ENCODE results near the gene ATOX1. TPM values are rescaled to one million over a fixed set of nuclear protein-coding genes. Genes with fewer than 3 reads are reported as not detected.

The ATOX1 gene
- total and polyA plus RNA-seq, 10 of the 15 experiments (the other 5 are each of a cell fraction or from before 2014, with no cell fraction given), result 130 to 642 (median 245) TPM

- TF ChIP-seq ZNF24 (IDR thresholded peaks at IDR 0.05), result no peak
- TF ChIP-seq SMAD1 (IDR thresholded peaks at IDR 0.05; ENCODE audit: low read depth, partially characterized antibody), result no peak
- no peak for TF ChIP-seq ZBTB4 (CRISPR knock-in tag; IDR thresholded peaks at IDR 0.05)
- no peak for TF ChIP-seq NKRF (conservative IDR thresholded peaks at IDR 0.05)
- TF ChIP-seq MEF2B (IDR thresholded peaks at IDR 0.05; ENCODE audit: partially characterized antibody, poor library complexity, severe bottlenecking), result no peak
Observed at GRCh38 chr5:151793358-151793757, 34.9 kb upstream of the ATOX1 start (continued).

GRCh38 chr5:151787817-151788216 lies 29.4 kb upstream of the ATOX1 start:
- Histone ChIP-seq H3K4me2 (ENCODE audit: control insufficient read depth, insufficient read depth) (no peak overlapping the region), H3K79me2 (ENCODE audit: control insufficient read depth, insufficient read depth, low read length) (peaks cover 71% of the 10 kb centered on the region), H2AFZ (ENCODE audit: control insufficient read depth, low read depth, low read length) (no peak overlapping the region), H4K20me1 (ENCODE audit: control insufficient read depth, insufficient read depth) (no peaks in the 10 kb centered on the region; the same call in 1 of the 2 replicates), H3K27me3 (replicated peaks in 1 of 2; ENCODE audit: control insufficient read depth in 2 of 2, insufficient read depth in 2 of 2, low read length in 1 of 2) (no peaks in the 10 kb centered on the region), H3K9me3 (replicated peaks; ENCODE audit: control insufficient read depth, insufficient read depth, low read length) (no peaks in the 10 kb centered on the region), H3K4me1 (ENCODE audit: control insufficient read depth, insufficient read depth, low read length) (peaks cover 4% of the 10 kb centered on the region; the same call in 1 of the 2 replicates), H3K9ac (ENCODE audit: control insufficient read depth, insufficient read depth, low read length) (no peak overlapping the region), H3K36me3 (ENCODE audit: control insufficient read depth in 2 of 2, insufficient read depth in 2 of 2, low read length in 1 of 2) (peaks cover 16 to 17% of the 10 kb centered on the region in 2 experiments; a peak in 3 of 4 replicates), H3K27ac (ENCODE audit: control insufficient read depth, insufficient read depth) (no peak overlapping the region), H3K4me3 (no peak overlapping the region)
- no peak for TF ChIP-seq TCF7 (IDR thresholded peaks at IDR 0.05; ENCODE audit: borderline replicate concordance)
- ATAC-seq (no peak), FAIRE-seq (no peak), DNase-seq (ENCODE audit: low read depth, low spot score) (no peak)
- intact Hi-C loops (cut with micrococcal nuclease; ENCODE audit: unreplicated experiment) (no loop called here), in situ Hi-C loops (cut with MboI) (no loop called here)
- ChIA-PET RAD21 (ENCODE audit: unreplicated experiment) (interaction anchor here (1.3 kb wide), 1 partner anchor 16 kb away, joined by 3 read pairs; the partner anchor contains the start of gene G3BP1), SMC1A (ENCODE audit: uncharacterized antibody, unreplicated experiment) (interaction anchor here (0.8 to 2.5 kb wide), 4 partner anchors 12 to 116 kb away, joined by 3 to 11 read pairs (median 4); no protein-coding TSS in a partner anchor), POLR2A (interaction anchor here (1.0 to 1.2 kb wide), 2 partner anchors 14 to 17 kb away, joined by 3 to 4 read pairs; partner anchors contain the start of gene G3BP1), CTCF (interaction anchor here (0.9 to 1.7 kb wide), 3 partner anchors 13 to 37 kb away, joined by 3 to 6 read pairs (median 3); no protein-coding TSS in a partner anchor)
- 50% methylated on average over 6 of the region's 6 CpGs for whole genome bisulfite sequencing (ENCODE audit: insufficient coverage, insufficient replicate concordance, low lambda C conversion rate, missing lambda C conversion rate)
- no TSS peak for BruUV-seq (replicated peaks)
